GM21723 (cell line): ENCODE data around the gene C2CD4C.
"Not testable (repeated sequence)": the region's sequence is repeated elsewhere in the genome, so short reads cannot be mapped to it uniquely, and the experiment has no call there.

Experiments used
- ATAC-seq: cut with Tn5 transposase; IDR thresholded peaks from one replicate; pipeline ENCODE4 v1.9.1; 2021; ENCODE audit warnings: mild to moderate bottlenecking, moderate library complexity; ENCODE audit not compliant: unreplicated experiment

Gene C2CD4C

DNA sequence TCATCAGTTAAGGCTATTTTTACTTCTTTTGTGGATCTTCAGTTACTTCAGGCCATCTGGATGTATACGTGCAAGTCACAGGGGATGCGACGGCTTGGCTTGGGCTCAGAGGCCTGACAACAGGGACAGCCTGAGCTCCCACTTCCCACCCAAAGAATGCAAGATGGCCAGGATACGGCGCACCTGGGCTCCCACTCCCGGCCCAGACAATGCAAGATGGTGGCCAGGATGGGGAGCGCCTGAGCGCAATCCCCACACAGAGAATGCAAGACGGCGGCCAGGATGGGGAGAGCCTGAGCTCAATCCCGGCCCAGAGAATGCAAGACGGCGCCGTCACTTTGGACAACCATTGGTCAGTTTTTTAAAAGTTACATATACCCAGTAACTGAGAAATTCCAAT is 39.1 kb downstream of the C2CD4C start:
- no peak for ATAC-seq

DNA sequence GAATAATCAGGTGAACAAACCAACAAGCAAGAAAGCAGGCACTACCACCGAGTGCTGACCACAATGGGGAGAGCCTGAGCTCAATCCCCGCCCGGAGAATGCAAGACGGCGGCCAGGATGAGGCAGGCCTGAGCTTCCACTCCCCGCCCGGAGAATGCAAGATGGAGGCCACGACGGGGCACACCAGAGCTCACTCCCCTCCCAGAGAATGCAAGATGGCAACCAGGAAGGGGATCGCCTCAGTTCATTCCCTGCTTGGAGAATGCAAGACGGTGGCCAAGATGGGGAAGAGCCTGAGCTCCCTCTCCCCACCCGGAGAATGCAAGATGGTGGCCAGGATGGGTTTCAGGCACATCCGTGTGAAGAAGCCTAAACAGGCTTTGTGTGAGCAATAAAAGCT is 39.7 kb downstream of the C2CD4C start:
- ATAC-seq, result no peak

- no peak for ATAC-seq
These were observed 40.3 kb downstream of the C2CD4C start for GRCh38 chr19:368630-369024.

GRCh38 chr19:367963-368629 is 40.9 kb downstream of the C2CD4C start:
- ATAC-seq, result no peak

GRCh38 chr19:367561-367960 is 41.4 kb downstream of the C2CD4C start:
- no peak for ATAC-seq

GRCh38 chr19:366951-367350 is 42.0 kb downstream of the C2CD4C start:
- no peak for ATAC-seq

DNA sequence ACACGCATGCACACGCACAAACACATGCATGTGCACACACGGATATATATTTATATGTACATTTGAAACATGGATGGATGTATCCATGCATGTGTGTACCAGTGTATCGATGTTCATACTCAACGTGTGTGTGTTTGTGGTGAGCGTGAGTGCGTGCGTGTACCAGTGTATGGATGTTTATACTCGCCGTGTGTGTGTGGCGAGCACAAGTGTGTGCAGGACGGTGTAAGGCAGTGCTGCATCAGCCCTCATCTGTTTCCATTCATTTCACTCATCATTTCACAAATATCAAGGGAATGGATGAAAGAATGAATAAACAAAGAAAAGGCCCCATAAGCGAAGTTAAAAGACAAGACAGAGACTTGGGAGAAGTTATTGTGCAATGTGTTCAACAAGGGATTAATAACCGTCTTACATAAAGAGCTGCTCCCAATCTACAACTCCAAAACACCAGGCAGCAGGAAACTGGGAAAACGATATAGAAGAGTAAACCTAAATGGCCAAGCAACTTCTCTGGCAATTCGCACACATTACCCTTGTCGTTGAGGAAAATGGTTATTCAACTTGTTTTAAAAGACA is 42.7 kb downstream of the C2CD4C start:
- ATAC-seq, result no peak

- no peak for ATAC-seq
These were observed 44.3 kb downstream of the C2CD4C start for GRCh38 chr19:364496-365287.

GRCh38 chr19:362683-363082 is 46.3 kb downstream of the C2CD4C start:
- no peak for ATAC-seq

DNA sequence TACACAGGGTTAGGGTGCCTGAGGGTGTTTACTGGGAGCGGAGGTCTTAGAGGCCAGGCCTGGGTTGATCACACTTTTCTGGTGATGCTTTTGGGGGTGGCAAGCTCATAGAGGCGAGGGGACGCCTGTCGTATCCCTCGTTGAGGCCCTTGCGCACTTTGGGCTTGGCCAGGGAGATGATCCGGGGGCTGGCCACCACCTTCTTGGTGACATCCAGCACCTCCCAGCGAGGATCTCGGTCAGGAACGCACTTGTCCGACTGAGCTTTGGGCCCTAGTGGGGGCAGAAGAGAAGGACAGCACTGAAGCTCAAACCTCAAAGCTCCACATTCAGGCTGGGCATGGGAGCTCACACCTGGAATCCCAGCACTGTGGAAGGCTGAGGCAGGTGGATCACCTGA is 46.8 kb downstream of the C2CD4C start:
- no peak for ATAC-seq

DNA sequence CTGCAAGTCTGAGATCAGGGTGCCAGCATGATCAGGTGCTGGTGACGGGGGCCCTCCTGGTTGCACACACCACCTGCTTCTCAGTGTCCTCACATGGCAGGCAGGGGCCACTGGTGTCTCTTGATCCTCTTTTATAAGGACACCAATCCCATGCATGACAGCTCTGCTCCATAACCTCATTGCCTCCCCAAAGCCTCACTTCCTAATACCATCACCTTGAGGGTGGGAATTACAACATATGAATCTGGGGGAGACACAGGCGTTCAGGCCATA is 49.4 kb downstream of the C2CD4C start:
- no peak for ATAC-seq

DNA sequence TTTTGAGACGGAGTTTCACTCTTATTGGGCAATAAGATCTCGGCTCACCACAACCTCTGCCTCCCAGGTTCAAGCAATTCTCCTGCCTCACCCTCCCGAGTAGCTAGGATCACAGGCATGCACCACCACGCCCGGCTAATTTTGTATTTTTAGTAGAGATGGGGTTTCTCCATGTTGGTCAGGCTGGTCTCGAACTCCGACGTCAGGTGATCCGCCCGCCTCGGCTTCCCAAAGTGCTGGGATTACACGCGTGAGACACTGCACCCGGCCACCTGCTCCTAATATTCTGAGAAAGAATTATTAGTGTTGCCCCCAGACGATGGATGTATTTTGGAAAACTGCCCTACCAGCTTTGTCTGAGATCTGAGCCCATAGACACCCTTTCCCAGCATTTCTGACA is 53.4 kb downstream of the C2CD4C start:
- ATAC-seq, result not testable (repeated sequence)
